ENCODE results near the gene P3H1. TPM values are rescaled to one million over a fixed set of nuclear protein-coding genes. Genes with fewer than 3 reads are reported as not detected.
A peak's percentile ranks its signal among the peaks of the same experiment; 100 is the strongest.
"Not testable (repeated sequence)": the region's sequence is repeated elsewhere in the genome, so short reads cannot be mapped to it uniquely, and the experiment has no call there.

Gene P3H1, protein sequence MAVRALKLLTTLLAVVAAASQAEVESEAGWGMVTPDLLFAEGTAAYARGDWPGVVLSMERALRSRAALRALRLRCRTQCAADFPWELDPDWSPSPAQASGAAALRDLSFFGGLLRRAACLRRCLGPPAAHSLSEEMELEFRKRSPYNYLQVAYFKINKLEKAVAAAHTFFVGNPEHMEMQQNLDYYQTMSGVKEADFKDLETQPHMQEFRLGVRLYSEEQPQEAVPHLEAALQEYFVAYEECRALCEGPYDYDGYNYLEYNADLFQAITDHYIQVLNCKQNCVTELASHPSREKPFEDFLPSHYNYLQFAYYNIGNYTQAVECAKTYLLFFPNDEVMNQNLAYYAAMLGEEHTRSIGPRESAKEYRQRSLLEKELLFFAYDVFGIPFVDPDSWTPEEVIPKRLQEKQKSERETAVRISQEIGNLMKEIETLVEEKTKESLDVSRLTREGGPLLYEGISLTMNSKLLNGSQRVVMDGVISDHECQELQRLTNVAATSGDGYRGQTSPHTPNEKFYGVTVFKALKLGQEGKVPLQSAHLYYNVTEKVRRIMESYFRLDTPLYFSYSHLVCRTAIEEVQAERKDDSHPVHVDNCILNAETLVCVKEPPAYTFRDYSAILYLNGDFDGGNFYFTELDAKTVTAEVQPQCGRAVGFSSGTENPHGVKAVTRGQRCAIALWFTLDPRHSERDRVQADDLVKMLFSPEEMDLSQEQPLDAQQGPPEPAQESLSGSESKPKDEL
- total RNA-seq: 10 to 100 TPM; 48.1 to 54.0 TPM

DNA sequence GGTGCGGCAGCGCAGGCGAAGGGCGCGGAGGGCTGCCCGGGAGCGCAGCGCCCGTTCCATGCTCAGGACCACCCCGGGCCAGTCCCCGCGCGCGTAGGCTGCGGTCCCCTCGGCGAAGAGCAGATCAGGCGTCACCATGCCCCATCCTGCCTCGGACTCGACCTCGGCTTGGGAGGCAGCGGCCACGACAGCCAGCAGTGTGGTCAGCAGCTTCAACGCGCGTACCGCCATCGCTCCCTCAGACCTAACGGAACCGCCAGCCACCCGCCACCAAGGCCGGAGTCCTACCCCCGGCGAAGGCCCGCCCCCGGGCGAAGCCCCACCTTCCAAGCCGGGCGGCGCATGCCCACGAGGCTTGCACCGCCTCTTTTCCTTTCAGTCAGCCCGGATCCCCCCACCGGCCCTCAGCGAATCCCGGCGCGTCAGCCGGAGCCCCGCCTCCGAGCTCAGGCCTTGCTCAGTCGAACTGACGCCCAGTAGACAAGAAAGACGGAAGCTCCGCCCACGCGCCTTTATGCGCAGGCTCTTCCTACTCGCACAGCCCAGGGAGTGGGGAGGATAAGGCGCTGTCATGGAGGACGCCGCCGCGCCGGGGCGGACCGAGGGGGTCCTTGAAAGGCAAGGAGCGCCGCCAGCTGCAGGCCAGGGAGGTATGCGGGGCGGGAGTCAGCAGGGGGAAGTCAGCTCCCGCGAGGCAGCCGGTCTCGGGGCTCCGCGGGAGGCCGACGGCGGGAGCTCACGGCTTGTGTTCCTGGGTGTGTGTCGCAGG, at the start of gene P3H1, which contains the start of gene C1orf50:
TSS of gene P3H1 (minus strand) at position 288 of the 769 bp plus-strand sequence. CDS start at position 231, 57 bp downstream.
TSS of gene C1orf50 (plus strand) at position 509 of the 769 bp plus-strand sequence. CDS start at position 572, 63 bp downstream.
- no peaks in the 10 kb centered on the region for H3K9me3 Mint-ChIP-seq (ENCODE audit: low read depth)
- ATAC-seq (peak; percentile 94), DNase-seq (peak; percentile 100)
- CTCF ChIA-PET: interaction anchor here (0.8 to 4.2 kb wide), 21 partner anchors 10 to 405 kb away, joined by 3 to 44 read pairs (median 5); partner anchors contain the start of genes CFAP57, EBNA1BP2, ERMAP and PPIH
- no peaks in the 10 kb centered on the region for H3K27me3 Mint-ChIP-seq
- H3K27ac Mint-ChIP-seq: no peak within 1 kb of the TSS
- H3K36me3 Mint-ChIP-seq: peaks cover 12% of the 10 kb centered on the region
- H3K4me1 Mint-ChIP-seq: peaks cover 30% of the 10 kb centered on the region
- H3K4me3 Mint-ChIP-seq: no peak within 1 kb of the TSS

DNA sequence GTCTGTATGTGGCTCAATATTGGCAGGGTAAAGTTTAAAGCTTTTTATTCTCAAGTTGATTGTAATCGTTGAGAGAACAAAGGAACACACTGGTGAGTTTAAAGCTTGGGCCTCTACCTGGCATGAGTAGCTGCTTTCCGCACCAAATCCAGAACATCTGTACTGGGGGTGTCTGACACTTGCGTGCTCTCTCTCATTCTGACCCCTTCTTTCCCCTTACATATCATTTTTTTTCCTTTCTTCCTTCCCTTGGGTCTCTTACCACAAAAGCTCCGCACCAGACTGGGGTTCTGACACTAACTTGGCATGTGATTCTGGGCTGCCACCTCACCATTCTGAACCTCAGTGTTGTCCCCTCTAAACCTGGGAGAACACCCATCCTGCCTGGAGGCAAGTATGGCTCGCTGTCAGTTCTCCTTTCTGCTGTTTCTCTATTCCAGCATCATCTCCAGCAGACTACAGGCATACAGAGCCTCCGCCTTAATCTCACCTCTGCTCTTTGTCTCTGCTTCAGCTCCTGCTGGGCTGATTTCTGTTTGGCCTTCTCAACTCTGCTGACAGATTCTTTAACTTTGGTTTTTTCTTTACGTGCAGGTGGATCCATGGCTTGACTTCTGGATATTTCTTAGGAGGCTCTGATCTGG, 49.2 kb upstream of the P3H1 start:
- Mint-ChIP-seq H3K9me3 (ENCODE audit: low read depth) (no peaks in the 10 kb centered on the region), H3K4me3 (peak overlapping the region; percentile 70), H3K36me3 (peaks cover 1% of the 10 kb centered on the region), H3K4me1 (peaks cover 19% of the 10 kb centered on the region), H3K27ac (peak overlapping the region; percentile 80), H3K27me3 (no peaks in the 10 kb centered on the region)
- no peak for DNase-seq
- ATAC-seq: peak; percentile 2
- CTCF ChIA-PET: interaction anchor here (0.7 to 1.7 kb wide), 9 partner anchors 9 to 259 kb away, joined by 3 to 18 read pairs (median 3); partner anchors contain the start of genes C1orf50, P3H1 and ZNF691

DNA sequence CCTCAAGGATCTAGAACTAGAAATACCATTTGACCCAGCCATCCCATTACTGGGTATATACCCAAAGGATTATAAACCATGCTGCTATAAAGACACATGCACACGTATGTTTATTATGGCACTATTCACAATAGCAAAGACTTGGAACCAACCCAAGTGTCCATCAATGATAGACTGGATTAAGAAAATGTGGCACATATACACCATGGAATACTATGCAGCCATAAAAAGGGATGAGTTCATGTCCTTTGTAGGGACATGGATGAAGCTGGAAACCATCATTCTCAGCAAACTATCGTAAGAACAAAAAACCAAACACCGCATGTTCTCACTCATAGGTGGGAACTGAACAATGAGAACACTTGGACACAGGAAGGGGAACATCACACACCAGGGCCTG, 48.0 kb upstream of the P3H1 start:
- H3K27ac Mint-ChIP-seq; H3K9me3 Mint-ChIP-seq (ENCODE audit: low read depth); ATAC-seq; H3K27me3 Mint-ChIP-seq; CTCF ChIA-PET; H3K4me3 Mint-ChIP-seq; DNase-seq; H3K36me3 Mint-ChIP-seq: not testable (repeated sequence)
- H3K4me1 Mint-ChIP-seq: peaks cover 19% of the 10 kb centered on the region

DNA sequence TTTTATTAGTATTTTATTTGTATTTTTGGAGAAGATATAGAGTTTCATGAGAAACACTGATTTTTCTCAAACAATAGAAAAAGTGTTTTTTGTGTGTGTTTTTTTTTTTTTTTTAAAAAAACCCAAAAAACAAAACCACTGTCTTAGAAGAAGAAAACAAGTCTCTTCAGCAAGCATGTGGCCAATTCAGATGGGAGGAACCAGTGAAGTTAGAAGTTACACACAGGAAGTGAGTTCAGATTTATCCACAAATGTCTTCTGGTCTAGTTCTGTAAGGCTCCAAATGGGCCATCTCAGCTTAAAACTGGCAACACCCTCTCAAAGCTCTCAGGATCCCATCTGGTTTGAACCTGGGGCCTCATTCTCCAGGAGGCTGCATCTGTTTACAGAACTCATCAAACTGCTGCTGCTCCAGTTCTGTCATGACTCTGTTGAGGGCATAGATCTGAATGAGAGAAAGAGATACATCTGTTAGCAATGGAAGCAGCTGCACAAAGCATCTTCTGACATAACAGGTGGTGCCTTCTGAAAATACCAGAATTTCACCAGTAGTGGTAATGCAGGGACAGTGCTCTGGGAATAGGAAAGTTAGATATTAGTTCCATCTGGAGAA, 40.3 kb upstream of the P3H1 start:
- peaks cover 9% of the 10 kb centered on the region for H3K4me1 Mint-ChIP-seq
- H3K27me3 Mint-ChIP-seq: no peaks in the 10 kb centered on the region
- DNase-seq: no peak
- no peak overlapping the region for H3K4me3 Mint-ChIP-seq
- H3K27ac Mint-ChIP-seq: no peak overlapping the region
- no peak for ATAC-seq
- H3K36me3 Mint-ChIP-seq: peaks cover 8% of the 10 kb centered on the region
- H3K9me3 Mint-ChIP-seq (ENCODE audit: low read depth): no peaks in the 10 kb centered on the region
- CTCF ChIA-PET: interaction anchor here (0.9 kb wide), 1 partner anchor 9 kb away, joined by 3 read pairs; no protein-coding TSS in a partner anchor

DNA sequence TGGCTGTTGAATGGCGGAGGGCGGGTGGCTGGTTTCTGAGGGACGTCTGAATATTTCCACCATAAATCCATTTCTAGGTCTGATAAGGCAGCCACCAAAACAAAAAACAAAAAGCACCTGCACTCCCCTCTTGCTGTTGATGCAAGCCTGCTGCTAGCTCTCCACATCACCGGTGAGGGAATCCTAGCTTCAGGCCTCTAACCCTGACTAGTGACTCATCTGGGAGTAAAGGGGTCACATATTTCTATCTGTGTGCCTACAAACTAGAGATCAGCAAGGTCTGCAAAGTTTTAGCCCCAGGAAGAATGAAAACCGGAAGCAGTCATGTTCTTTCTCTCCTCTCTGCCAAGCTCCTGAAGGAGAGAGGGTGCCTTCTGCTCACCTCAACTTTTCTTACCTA, 39.8 kb upstream of the P3H1 start:
- no peak overlapping the region for H3K27ac Mint-ChIP-seq
- no peak overlapping the region for H3K4me3 Mint-ChIP-seq
- H3K36me3 Mint-ChIP-seq: peaks cover 8% of the 10 kb centered on the region
- H3K4me1 Mint-ChIP-seq: peaks cover 9% of the 10 kb centered on the region
- peaks cover 2% of the 10 kb centered on the region for H3K27me3 Mint-ChIP-seq
- DNase-seq: no peak
- no peaks in the 10 kb centered on the region for H3K9me3 Mint-ChIP-seq (ENCODE audit: low read depth)
- ATAC-seq: no peak
- CTCF ChIA-PET: interaction anchor here (0.9 to 1.0 kb wide), 2 partner anchors 9 to 10 kb away, joined by 3 read pairs; no protein-coding TSS in a partner anchor

DNA sequence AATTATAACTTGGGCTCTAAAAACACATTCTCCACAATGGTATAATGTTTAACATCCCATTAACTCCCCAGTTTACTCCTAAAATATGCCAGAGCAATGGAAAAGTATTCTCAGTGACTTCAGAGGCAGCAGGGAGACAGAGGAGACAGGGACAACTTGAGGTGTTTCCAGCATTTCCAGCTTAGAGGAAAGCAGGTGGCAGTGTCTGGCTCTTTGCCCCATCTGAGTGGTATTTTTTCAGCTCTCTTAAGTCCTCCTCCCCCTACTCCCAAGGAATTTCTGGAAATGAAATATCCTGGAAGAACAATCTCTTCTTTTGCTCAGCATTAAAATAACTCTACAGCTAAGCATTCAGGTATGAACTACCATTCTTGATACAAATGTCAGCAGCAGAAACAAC, 39.3 kb upstream of the P3H1 start:
- H3K4me3 Mint-ChIP-seq: no peak overlapping the region
- no peaks in the 10 kb centered on the region for H3K9me3 Mint-ChIP-seq (ENCODE audit: low read depth)
- CTCF ChIA-PET: interaction anchor here (0.9 to 1.0 kb wide), 2 partner anchors 10 kb away, joined by 3 read pairs; no protein-coding TSS in a partner anchor
- H3K36me3 Mint-ChIP-seq: peaks cover 8% of the 10 kb centered on the region
- peaks cover 9% of the 10 kb centered on the region for H3K4me1 Mint-ChIP-seq
- no peak for DNase-seq
- no peak overlapping the region for H3K27ac Mint-ChIP-seq
- ATAC-seq: no peak
- H3K27me3 Mint-ChIP-seq: peaks cover 2% of the 10 kb centered on the region

DNA sequence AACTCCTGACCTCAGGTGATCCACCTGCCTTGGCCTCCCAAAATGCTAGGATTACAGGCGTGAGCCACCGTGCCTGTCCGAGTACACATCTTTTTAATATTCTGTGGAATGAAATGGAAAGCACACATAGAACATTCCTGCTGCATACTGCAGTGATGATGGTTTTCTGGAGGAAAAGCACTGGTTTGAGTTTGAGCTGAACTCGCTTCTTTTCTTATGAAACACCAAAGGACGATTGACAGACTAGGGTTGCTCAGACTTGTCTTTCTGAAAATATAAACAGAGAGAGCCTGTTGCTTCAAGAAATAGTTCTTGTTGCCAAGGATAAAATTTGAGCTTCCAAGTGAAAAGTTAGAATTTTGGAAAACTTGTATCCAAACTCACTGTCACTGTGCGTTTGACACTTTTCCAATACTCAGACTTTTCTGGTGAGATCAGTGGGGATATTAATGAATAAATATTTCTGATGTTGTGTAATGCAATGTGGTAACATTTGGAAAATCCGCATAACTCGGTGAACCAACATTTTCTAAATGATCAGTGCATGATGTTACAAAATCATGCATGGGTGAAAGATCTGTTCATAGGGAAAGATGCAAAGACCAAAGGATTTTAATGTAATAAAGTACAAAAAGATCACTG, 35.1 kb upstream of the P3H1 start:
- Mint-ChIP-seq H3K27ac (no peak overlapping the region), H3K27me3 (peaks cover 2% of the 10 kb centered on the region), H3K4me3 (no peak overlapping the region), H3K4me1 (peaks cover 4% of the 10 kb centered on the region), H3K9me3 (ENCODE audit: low read depth) (no peaks in the 10 kb centered on the region), H3K36me3 (peaks cover 8% of the 10 kb centered on the region)
- ATAC-seq: no peak
- CTCF ChIA-PET: no interaction called here
- DNase-seq: no peak

DNA sequence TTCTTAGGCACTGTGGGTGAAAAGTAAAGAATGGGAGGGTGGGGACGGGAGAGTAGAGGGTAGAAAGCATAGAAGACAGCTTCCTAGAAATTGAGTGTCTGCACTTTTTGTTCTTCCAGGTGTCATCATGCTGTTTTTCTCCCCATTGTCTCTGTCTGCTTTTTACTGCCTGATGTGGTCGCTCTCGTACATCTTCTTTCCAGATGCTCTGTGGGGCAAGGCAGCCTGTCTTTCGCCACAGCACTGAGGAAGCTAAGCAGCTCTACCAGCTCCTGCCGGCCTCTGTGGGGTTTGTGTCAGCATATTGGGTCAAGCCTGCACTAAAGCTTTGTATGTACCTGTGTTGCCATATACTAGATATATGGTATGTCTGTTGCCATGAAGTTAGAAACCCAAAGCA, 31.2 kb upstream of the P3H1 start:
- H3K27ac Mint-ChIP-seq: no peak overlapping the region
- no peaks in the 10 kb centered on the region for H3K36me3 Mint-ChIP-seq
- H3K4me1 Mint-ChIP-seq: no peaks in the 10 kb centered on the region
- CTCF ChIA-PET: interaction anchor here (1.0 kb wide), 1 partner anchor 11 kb away, joined by 3 read pairs; no protein-coding TSS in a partner anchor
- ATAC-seq (no peak), DNase-seq (no peak)
- no peak overlapping the region for H3K4me3 Mint-ChIP-seq
- peaks cover 2% of the 10 kb centered on the region for H3K27me3 Mint-ChIP-seq
- no peaks in the 10 kb centered on the region for H3K9me3 Mint-ChIP-seq (ENCODE audit: low read depth)

DNA sequence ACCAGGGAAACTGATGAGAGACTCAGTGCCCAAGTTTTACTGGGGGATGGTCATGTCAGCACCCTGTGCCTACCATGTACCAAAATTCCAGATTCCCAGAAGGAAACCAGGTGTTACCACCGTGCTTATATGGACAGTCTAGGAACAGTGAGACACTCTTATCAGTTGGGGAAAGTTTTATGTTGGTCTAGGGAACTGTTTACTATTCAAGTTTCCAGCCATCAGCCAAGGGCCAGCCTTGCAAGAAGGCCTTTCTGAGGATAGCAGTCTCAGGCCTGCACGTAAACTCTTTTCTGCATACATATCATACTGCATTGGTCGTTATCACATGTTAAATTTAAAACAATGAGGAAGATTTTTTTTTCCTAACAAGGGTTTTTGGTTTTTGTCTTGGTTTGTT, 30.6 kb upstream of the P3H1 start:
- DNase-seq (no peak), ATAC-seq (no peak)
- Mint-ChIP-seq H3K4me1 (no peaks in the 10 kb centered on the region), H3K4me3 (no peak overlapping the region), H3K36me3 (no peaks in the 10 kb centered on the region), H3K27me3 (peaks cover 2% of the 10 kb centered on the region), H3K9me3 (ENCODE audit: low read depth) (no peaks in the 10 kb centered on the region), H3K27ac (no peak overlapping the region)
- CTCF ChIA-PET: no interaction called here

DNA sequence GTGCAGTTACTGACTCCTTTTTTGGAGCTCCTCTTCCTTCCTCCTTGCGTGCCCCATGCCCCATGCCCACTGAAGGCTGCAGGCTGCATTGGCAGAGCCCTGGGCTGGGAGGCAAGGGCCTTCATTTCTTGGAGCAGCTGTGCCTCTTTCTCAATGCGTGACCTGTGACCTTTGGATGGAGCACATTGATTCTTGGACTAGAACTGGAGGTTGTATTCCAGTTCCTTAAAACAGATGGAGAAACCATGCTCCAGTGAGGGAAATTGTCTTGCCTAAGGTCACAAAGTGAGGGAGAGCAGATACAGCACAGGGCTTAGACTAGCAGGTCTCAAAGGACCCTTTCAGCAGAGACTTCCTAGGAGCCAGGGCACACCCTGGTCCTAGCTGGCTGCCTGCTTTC, 27.0 kb upstream of the P3H1 start:
- no peak for DNase-seq
- Mint-ChIP-seq H3K4me3 (no peak overlapping the region), H3K27me3 (peaks cover 3% of the 10 kb centered on the region), H3K27ac (no peak overlapping the region), H3K9me3 (ENCODE audit: low read depth) (no peaks in the 10 kb centered on the region), H3K36me3 (no peaks in the 10 kb centered on the region), H3K4me1 (no peaks in the 10 kb centered on the region)
- no peak for ATAC-seq
- CTCF ChIA-PET: interaction anchor here (1.1 kb wide), 2 partner anchors 9 to 16 kb away, joined by 3 to 4 read pairs; partner anchors contain the start of gene TMEM269

DNA sequence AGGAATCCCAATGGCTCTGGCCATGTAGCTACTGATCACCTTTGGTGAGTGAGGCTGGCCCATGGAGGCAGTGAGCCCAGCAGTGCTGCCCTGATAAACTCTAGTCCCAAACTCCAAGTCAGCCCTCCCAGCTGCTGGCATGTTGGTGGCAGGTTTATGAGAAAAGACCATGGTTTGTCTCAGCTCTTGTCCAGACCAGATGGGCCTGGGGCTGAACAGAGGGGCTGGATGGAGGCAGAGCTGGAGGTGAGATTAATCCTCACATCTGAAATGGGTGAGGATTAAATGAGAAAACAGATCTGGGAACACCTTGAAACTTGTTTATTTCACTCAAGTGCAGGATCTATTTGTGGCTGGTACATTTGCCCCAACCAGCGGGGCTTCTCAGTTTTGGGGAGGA, 21.2 kb upstream of the P3H1 start:
- CTCF ChIA-PET: no interaction called here
- Mint-ChIP-seq H3K27me3 (peaks cover 3% of the 10 kb centered on the region), H3K9me3 (ENCODE audit: low read depth) (no peaks in the 10 kb centered on the region), H3K27ac (no peak overlapping the region), H3K4me3 (no peak overlapping the region), H3K4me1 (peaks cover 9% of the 10 kb centered on the region), H3K36me3 (peaks cover 4% of the 10 kb centered on the region)
- DNase-seq (no peak), ATAC-seq (no peak)

DNA sequence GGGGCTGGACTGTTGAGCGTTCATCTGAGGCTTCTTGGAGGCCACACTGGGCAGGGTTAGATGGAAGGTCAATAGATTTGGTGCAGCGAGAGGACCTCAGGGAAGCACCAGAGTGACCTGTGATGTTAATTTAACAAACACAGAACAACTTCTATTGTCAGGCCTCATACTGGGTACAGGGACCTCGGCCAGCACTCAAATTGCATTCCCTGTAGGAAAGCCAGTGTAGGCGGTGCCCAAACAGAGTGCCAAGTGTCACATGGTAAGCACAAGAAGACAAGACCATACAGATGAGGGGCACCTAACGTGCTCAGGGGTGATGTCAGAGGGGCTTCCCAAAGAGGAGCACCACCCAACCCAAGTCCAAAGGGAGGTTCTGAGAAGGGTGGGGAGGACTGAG, 19.3 kb upstream of the P3H1 start:
- ATAC-seq (no peak), DNase-seq (no peak)
- Mint-ChIP-seq H3K4me3 (no peak overlapping the region), H3K9me3 (ENCODE audit: low read depth) (no peaks in the 10 kb centered on the region), H3K4me1 (peaks cover 12% of the 10 kb centered on the region), H3K36me3 (peaks cover 9% of the 10 kb centered on the region), H3K27me3 (peaks cover under 1% of the 10 kb centered on the region), H3K27ac (no peak overlapping the region)
- CTCF ChIA-PET: no interaction called here
